ENCODE results near the gene FNIP1.
"Not testable (repeated sequence)": the region's sequence is repeated elsewhere in the genome, so short reads cannot be mapped to it uniquely, and the experiment has no call there.

Gene FNIP1

GRCh38 chr5:131593921-131594320 is 202.9 kb downstream of the FNIP1 start:
- no peak overlapping the region for H3K9ac ChIP-seq (ENCODE audit: low read length)
- H3K27ac ChIP-seq (ENCODE audit: low read depth, low read length), result no peak overlapping the region
- H3K27me3 ChIP-seq (ENCODE audit: low read length), result no peaks in the 10 kb centered on the region
- no peaks in the 10 kb centered on the region for H3K9me2 ChIP-seq (replicated peaks; ENCODE audit: insufficient read depth, low read length)
- TF ChIP-seq CTCF (IDR thresholded peaks at IDR 0.05; ENCODE audit: insufficient read depth, low read length, poor library complexity, severe bottlenecking), result no peak
- TF ChIP-seq EZH2phosphoT487 (conservative IDR thresholded peaks at IDR 0.05; ENCODE audit: low read length), result no peak
- H2AFZ ChIP-seq (ENCODE audit: low read depth, low read length, severe bottlenecking), result no peak overlapping the region
- peaks cover 88% of the 10 kb centered on the region for H3K79me2 ChIP-seq (ENCODE audit: insufficient read depth, low read length)
- peaks cover 20% of the 10 kb centered on the region; the same call in 1 of the 2 replicates for H3K36me3 ChIP-seq (ENCODE audit: low read length)
- no peak overlapping the region for H3K4me3 ChIP-seq (ENCODE audit: insufficient read depth, low read length, poor library complexity, severe bottlenecking)
- H3K4me2 ChIP-seq (ENCODE audit: low read depth, low read length, poor library complexity, severe bottlenecking), result no peak overlapping the region
- H3K9me3 ChIP-seq (ENCODE audit: insufficient read depth, low read length), result no peaks in the 10 kb centered on the region
- peaks cover 18% of the 10 kb centered on the region for H4K20me1 ChIP-seq (ENCODE audit: low read depth, low read length)
- peaks cover 19% of the 10 kb centered on the region for H3F3A ChIP-seq (ENCODE audit: insufficient read depth)

DNA sequence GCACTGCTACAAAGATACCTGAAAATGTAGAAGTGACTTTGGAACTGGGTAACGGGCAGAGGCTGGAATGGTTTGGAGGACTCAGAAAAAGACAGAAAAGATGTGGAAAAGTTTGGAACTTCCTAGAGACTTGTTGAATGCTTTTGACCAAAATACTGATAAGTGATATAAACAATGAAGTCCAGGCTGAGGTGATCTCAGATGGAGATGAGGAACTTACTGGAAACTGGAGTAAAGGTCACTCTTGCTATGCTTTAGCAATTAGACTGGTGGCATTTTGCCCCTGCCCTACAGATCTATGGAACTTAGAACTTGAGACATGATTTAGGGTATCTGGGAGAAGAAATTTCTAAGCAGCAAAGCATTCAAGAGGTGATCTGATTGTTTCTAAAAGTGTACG is 203.4 kb downstream of the FNIP1 start:
- not testable (repeated sequence) for H3K9me3 ChIP-seq (ENCODE audit: insufficient read depth, low read length); H3K4me3 ChIP-seq (ENCODE audit: insufficient read depth, low read length, poor library complexity, severe bottlenecking); H3K4me2 ChIP-seq (ENCODE audit: low read depth, low read length, poor library complexity, severe bottlenecking); H3K27me3 ChIP-seq (ENCODE audit: low read length); H3K9ac ChIP-seq (ENCODE audit: low read length); H2AFZ ChIP-seq (ENCODE audit: low read depth, low read length, severe bottlenecking); H3K9me2 ChIP-seq (replicated peaks; ENCODE audit: insufficient read depth, low read length); H3K27ac ChIP-seq (ENCODE audit: low read depth, low read length)
- Histone ChIP-seq H3K36me3 (ENCODE audit: low read length) (peaks cover 17% of the 10 kb centered on the region; the same call in 1 of the 2 replicates), H4K20me1 (ENCODE audit: low read depth, low read length) (peaks cover 13% of the 10 kb centered on the region), H3K79me2 (ENCODE audit: insufficient read depth, low read length) (peaks cover 88% of the 10 kb centered on the region), H3F3A (ENCODE audit: insufficient read depth) (peaks cover 19% of the 10 kb centered on the region)

Measured in SU-DHL-6 (cell line).